ENCODE data around the gene APOL4. TPM values are rescaled to one million over a fixed set of nuclear protein-coding genes. Genes with fewer than 3 reads are reported as not detected.
"Not testable (repeated sequence)": the region's sequence is repeated elsewhere in the genome, so short reads cannot be mapped to it uniquely, and the experiment has no call there.

The APOL4 gene
- total RNA-seq, 1 experiment from 2014 or later = not detected

DNA sequence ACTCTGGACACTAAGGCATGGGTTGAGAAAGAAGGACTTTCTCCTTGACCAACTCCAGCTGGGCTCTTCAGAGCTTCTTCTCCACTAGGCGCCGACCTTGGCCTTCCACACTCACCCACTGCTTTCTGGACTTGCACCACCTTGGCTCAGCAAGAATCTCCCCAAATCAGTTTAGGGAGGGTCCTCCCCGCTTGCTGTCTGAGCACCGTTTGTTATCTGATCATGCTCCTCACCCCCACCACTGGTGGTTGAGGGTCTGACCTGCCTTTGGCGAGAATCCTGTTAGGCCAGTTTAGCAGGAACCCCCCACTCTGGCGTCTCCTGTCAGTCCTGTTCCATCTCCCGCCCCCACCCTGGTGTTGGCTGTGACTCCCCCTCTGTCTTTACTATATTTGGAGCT, 27.3 kb upstream of the APOL4 start:
- Histone ChIP-seq H3K4me1 (replicated peaks; ENCODE audit: insufficient read depth) (no peaks in the 10 kb centered on the region), H3K4me2 (no peak overlapping the region), H4K20me1 (ENCODE audit: insufficient read depth) (no peaks in the 10 kb centered on the region), H3K9me2 (ENCODE audit: insufficient read depth) (no peaks in the 10 kb centered on the region), H3K79me2 (ENCODE audit: low read depth) (no peaks in the 10 kb centered on the region), H3K36me3 (ENCODE audit: low read depth) (no peaks in the 10 kb centered on the region), H2AFZ (no peak overlapping the region), H3K9me3 (ENCODE audit: insufficient read depth, low read depth) (no peaks in the 10 kb centered on the region), H3K27ac (no peak overlapping the region), H3K27me3 (ENCODE audit: insufficient read depth, low read depth) (no peaks in the 10 kb centered on the region), H3F3A (ENCODE audit: insufficient read depth, low read depth) (no peaks in the 10 kb centered on the region), H3K4me3 (no peak overlapping the region)
- no TSS peak for BruUV-seq (replicated peaks)
- intact Hi-C loops (cut with micrococcal nuclease; ENCODE audit: unreplicated experiment) = no loop called here
- ChIA-PET CTCF (no interaction called here), POLR2A (ENCODE audit: unreplicated experiment) (no interaction called here)
- no peak for DNase-seq
- TF ChIP-seq, protein P1, sequence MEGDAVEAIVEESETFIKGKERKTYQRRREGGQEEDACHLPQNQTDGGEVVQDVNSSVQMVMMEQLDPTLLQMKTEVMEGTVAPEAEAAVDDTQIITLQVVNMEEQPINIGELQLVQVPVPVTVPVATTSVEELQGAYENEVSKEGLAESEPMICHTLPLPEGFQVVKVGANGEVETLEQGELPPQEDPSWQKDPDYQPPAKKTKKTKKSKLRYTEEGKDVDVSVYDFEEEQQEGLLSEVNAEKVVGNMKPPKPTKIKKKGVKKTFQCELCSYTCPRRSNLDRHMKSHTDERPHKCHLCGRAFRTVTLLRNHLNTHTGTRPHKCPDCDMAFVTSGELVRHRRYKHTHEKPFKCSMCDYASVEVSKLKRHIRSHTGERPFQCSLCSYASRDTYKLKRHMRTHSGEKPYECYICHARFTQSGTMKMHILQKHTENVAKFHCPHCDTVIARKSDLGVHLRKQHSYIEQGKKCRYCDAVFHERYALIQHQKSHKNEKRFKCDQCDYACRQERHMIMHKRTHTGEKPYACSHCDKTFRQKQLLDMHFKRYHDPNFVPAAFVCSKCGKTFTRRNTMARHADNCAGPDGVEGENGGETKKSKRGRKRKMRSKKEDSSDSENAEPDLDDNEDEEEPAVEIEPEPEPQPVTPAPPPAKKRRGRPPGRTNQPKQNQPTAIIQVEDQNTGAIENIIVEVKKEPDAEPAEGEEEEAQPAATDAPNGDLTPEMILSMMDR (conservative IDR thresholded peaks at IDR 0.05) = no peak
- no peak for TF ChIP-seq EZH2 (IDR thresholded peaks at IDR 0.05; ENCODE audit: low read depth)

DNA sequence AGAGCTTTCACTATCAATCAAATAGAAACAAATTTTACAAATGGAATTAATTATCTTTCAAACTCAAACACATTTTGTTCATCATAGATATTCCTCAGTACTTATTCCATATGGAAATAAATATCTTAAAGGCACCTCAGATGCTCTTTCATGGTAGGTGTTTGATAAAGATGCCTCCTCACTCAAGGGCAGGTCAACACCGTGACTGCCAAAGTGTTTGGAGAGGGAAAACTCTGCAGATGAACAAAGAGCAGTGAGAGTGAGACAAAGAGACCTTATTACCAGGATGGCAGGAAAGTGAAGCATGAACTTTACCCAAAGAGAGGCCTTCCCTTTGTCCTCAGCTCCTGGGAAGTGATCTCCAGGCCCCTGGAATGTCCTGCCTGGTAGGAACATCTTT, 26.8 kb upstream of the APOL4 start:
- not testable (repeated sequence) for H3K4me2 ChIP-seq

DNA sequence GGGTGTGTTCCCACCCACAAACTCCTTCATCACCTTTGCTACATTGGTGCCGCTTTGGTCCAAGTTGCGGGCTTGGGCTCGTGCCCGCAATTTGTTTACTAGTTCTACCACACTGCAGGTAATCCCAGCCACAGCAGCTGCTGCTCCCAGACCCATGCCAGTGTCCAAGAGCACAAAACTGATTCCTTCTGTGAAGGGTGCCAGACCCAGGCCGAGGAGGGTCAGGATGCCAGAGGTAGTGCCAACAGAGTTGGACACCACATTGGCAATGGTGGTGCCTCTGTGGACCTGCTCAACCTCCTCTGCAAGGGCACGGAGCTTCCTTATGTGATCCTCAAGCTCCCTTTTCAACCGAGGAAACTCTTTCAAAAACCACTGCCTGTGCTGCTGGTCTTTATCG, 26.2 kb upstream of the APOL4 start:
- no peaks in the 10 kb centered on the region for H3K9me3 ChIP-seq (ENCODE audit: insufficient read depth, low read depth)
- no TSS peak for BruUV-seq (replicated peaks)

More for the DNA sequence above, 26.8 kb upstream of the APOL4 start:
- CTCF ChIA-PET; H3F3A ChIP-seq (ENCODE audit: insufficient read depth, low read depth); H3K79me2 ChIP-seq (ENCODE audit: low read depth); H3K27ac ChIP-seq; intact Hi-C loops (cut with micrococcal nuclease; ENCODE audit: unreplicated experiment); H3K36me3 ChIP-seq (ENCODE audit: low read depth); H3K9me3 ChIP-seq (ENCODE audit: insufficient read depth, low read depth); H3K4me1 ChIP-seq (replicated peaks; ENCODE audit: insufficient read depth); H3K4me3 ChIP-seq; BruUV-seq (replicated peaks); POLR2A ChIA-PET (ENCODE audit: unreplicated experiment); H3K9me2 ChIP-seq (ENCODE audit: insufficient read depth); DNase-seq; H2AFZ ChIP-seq; H3K27me3 ChIP-seq (ENCODE audit: insufficient read depth, low read depth); H4K20me1 ChIP-seq (ENCODE audit: insufficient read depth): not testable (repeated sequence)

More for the DNA sequence above, 26.2 kb upstream of the APOL4 start:
- no peaks in the 10 kb centered on the region for H3K36me3 ChIP-seq (ENCODE audit: low read depth)
- ChIA-PET POLR2A (ENCODE audit: unreplicated experiment) (no interaction called here), CTCF (interaction anchor here (0.7 kb wide), 1 partner anchor 50 kb away, joined by 8 read pairs; no protein-coding TSS in a partner anchor)
- H3F3A ChIP-seq (ENCODE audit: insufficient read depth, low read depth) = no peaks in the 10 kb centered on the region
- no peak for DNase-seq
- no peaks in the 10 kb centered on the region for H3K79me2 ChIP-seq (ENCODE audit: low read depth)
- intact Hi-C loops (cut with micrococcal nuclease; ENCODE audit: unreplicated experiment) = no loop called here
- no peak overlapping the region for H3K4me3 ChIP-seq
- no peaks in the 10 kb centered on the region for H3K9me2 ChIP-seq (ENCODE audit: insufficient read depth)
- no peaks in the 10 kb centered on the region for H3K4me1 ChIP-seq (replicated peaks; ENCODE audit: insufficient read depth)
- no peak overlapping the region for H3K4me2 ChIP-seq
- H3K27ac ChIP-seq = no peak overlapping the region
- TF ChIP-seq, protein P1 (conservative IDR thresholded peaks at IDR 0.05) = no peak
- TF ChIP-seq EZH2 (IDR thresholded peaks at IDR 0.05; ENCODE audit: low read depth) = no peak
- H4K20me1 ChIP-seq (ENCODE audit: insufficient read depth) = no peaks in the 10 kb centered on the region
- H2AFZ ChIP-seq = no peak overlapping the region
- H3K27me3 ChIP-seq (ENCODE audit: insufficient read depth, low read depth) = no peaks in the 10 kb centered on the region

All from PC-9 (cell line).